GM12891 (cell line): ENCODE results near the gene GCC2.

Experiments used
- POLR2A ChIP-seq: IDR thresholded peaks from 2 replicates; pipeline ENCODE4 v1.6.1; 2011; ENCODE audit warnings: low read depth, low read length, control low read depth
- POLR2AphosphoS5 ChIP-seq: IDR thresholded peaks from 2 replicates; pipeline ENCODE4 v1.6.1; 2011; ENCODE audit warnings: low read depth, low read length, control low read depth
- POU2F2 ChIP-seq: IDR thresholded peaks from 2 replicates; pipeline ENCODE4 v1.6.1; 2011; ENCODE audit warnings: low read depth, mild to moderate bottlenecking, control low read depth, low read length, moderate library complexity

DNA sequence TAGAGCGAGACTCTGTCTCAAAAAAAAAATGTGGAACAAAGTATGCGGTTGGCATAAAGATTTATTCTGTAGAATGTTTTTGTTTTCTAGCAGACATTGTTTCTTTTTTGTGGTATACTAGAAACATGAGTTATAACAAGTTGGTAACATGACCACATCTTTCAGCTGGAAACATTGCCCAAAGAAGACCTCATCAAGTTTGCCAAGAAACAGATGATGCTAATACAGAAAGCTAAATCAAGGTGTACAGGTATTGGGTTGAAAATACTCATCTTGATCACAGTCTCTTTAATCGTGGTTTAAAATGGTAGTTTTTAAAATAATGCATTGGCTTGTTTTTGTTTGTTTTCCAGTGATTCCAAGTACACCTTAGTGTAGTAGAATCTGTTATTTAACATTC, 1.9 kb downstream of the GCC2 start:
- no peak for TF ChIP-seq POLR2A
- no peak for TF ChIP-seq POU2F2
- TF ChIP-seq POLR2AphosphoS5: no peak
